A673 (cell line): ENCODE data around the gene CACHD1.

Experiments used
- EZH2 ChIP-seq: fragments of 200-600 bp; sonication (generic); IDR thresholded peaks from 2 replicates; pipeline ENCODE4 v1.6.1; 2017; ENCODE audit warnings: borderline replicate concordance, low read depth, mild to moderate bottlenecking, mixed read lengths, antibody characterized with exemption, low read length; ENCODE audit not compliant: poor library complexity, severe bottlenecking
- TF ChIP-seq, protein P1 (sequence below): fragments of 300-800, 200-600 bp; sonication (generic); conservative IDR thresholded peaks from 2 replicates; pipeline ENCODE4 v1.5.1; 2017; ENCODE audit warnings: low read depth, mild to moderate bottlenecking, antibody characterized with exemption, low read length, moderate library complexity, mixed read lengths

DNA sequence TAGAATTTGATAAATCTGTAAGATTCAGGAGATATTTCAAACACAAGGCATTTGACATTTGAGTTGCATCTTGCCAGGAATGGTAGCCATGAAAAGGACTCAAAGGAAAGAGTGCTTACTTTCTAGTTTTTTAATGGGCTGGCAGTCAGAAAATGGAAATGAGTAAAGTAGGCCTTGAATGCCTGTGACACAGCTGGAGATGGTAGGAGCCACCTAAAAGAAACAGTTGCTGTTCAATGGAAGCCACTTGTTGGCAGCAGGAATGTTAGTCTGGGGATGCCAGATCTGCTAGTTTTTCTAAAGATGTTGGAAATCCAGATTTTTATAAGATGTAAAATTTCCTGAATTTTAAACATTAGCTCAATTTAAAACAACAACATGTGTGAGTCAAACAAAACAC lies 43.6 kb downstream of the CACHD1 start:
- TF ChIP-seq, protein P1, sequence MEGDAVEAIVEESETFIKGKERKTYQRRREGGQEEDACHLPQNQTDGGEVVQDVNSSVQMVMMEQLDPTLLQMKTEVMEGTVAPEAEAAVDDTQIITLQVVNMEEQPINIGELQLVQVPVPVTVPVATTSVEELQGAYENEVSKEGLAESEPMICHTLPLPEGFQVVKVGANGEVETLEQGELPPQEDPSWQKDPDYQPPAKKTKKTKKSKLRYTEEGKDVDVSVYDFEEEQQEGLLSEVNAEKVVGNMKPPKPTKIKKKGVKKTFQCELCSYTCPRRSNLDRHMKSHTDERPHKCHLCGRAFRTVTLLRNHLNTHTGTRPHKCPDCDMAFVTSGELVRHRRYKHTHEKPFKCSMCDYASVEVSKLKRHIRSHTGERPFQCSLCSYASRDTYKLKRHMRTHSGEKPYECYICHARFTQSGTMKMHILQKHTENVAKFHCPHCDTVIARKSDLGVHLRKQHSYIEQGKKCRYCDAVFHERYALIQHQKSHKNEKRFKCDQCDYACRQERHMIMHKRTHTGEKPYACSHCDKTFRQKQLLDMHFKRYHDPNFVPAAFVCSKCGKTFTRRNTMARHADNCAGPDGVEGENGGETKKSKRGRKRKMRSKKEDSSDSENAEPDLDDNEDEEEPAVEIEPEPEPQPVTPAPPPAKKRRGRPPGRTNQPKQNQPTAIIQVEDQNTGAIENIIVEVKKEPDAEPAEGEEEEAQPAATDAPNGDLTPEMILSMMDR, result no peak
- TF ChIP-seq EZH2, result no peak
